Activated CD4-positive, alpha-beta T cell treated with anti-CD3 and anti-CD28 coated beads, Interleukin-2, amount 50 U/mL, for 4 hours (primary cell): Measurements from ENCODE around the gene RPL36.
"Not testable (repeated sequence)": the region's sequence is repeated elsewhere in the genome, so short reads cannot be mapped to it uniquely, and the experiment has no call there.

Experiments used
- DNase-seq, 2 experiments: peaks; one replicate each; pipeline ENCODE4 v3.0.0-alpha.2; 2020

Gene RPL36

DNA sequence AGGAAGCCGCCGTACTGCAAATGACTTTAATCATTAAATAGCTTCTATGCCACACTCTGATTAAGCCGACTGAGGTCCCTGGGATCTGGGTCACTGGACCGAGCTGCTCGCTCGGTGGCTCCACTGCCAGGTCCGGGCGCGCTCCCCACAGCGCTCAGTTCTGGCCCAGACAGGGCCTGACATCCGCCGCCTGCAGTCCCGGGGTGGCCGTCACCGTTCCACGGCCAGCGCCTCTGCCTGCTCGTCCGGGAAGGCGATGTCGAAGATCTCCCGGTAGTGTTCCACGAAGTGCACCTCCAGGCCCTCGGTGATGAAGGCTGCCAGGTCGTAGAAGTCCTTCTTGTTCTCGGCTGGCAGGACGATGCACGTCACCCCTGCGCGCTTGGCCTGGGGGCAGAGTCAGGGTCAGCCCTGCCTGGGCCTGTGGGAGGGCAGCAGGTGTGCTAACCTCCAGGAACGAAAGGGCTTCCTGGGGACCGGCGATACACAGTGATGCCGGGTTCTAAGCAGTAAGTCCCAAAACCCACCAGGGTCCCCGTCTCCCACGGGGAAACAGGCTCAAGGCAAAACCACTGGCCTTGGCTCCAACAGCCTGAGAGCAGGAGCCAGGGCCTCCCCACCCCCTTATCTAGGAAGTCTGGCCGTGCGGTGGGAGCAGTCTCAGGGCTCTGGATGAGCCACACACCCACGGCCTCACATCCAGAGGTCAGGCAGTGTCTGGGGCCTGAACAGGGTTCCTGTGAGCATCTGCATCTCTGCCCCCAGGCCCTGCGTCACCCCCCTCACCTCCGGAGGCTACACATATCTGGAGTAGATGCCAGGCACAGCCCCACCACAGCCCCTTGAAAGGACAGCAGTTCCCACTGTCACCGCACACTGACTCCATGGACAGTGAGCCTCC lies 2.0 kb downstream of the RPL36 start:
- no peak for DNase-seq

DNA sequence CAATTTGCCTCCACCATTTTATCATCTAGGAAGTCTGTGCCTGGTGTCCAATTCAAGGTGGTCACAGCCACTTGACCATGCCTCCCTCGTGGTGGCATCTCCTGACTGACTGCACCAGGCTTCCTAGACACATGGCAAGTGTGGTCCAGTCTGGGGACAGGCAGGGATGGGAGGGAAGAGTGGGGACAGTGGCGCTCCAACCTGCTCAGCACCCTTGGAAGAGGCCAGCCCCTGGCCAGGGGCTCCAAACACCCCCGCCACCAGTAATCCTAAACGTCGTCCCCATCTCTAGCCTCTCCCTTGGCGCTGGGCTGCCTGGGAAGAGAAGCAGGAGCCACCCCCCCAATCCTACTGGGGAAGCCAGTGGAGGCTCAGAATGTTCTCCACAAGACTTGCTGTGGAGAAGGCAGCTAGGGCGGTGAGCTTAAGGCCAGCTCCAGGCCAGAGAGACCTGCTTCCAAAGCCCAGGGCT lies 2.7 kb downstream of the RPL36 start:
- no peak for DNase-seq

DNA sequence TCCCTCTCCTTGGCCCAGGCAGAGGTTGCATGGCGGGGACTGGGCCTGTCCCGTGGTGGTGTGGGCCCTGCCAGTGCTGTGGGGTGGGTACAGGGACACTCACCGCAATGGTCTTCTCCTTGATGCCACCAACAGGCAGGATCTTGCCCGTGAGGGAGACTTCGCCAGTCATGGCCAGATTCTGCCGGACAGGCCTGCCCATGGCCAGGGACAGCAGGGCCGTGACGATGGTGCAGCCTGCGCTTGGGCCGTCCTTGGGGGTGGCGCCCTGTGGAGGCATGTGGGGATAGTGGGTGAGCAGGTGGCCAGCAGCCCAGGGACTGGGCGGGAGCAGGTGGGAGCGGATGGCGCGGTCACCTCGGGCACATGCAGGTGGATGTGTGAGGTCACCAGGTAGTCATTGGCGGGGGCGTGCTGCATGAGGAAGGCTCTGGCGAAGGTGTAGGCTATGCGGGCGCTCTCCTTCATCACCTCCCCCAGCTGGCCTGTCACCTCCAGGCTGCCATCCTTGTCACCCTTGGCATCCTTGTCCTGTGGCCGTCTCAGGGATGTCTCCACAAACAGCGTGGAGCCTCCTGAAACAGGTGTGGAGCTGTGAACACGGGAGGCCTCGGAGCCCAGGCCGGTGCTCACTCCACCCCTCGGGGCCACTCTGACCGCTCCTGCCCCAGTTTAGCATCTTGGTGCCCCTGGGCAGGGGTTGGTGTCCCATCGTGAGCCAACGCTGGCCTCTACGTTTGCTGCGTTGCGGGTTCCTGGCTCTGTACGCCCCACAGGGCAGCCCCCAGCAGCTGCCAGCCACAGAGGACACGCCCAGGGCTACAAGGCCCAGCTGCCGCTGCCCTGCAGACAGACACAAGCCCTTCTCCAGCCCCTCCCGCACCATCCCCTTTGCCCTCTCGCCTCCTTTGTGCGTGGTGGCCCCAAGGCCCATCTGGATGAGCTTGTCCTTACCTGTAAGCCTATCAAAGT lies 3.4 kb downstream of the RPL36 start:
- DNase-seq: no peak

DNA sequence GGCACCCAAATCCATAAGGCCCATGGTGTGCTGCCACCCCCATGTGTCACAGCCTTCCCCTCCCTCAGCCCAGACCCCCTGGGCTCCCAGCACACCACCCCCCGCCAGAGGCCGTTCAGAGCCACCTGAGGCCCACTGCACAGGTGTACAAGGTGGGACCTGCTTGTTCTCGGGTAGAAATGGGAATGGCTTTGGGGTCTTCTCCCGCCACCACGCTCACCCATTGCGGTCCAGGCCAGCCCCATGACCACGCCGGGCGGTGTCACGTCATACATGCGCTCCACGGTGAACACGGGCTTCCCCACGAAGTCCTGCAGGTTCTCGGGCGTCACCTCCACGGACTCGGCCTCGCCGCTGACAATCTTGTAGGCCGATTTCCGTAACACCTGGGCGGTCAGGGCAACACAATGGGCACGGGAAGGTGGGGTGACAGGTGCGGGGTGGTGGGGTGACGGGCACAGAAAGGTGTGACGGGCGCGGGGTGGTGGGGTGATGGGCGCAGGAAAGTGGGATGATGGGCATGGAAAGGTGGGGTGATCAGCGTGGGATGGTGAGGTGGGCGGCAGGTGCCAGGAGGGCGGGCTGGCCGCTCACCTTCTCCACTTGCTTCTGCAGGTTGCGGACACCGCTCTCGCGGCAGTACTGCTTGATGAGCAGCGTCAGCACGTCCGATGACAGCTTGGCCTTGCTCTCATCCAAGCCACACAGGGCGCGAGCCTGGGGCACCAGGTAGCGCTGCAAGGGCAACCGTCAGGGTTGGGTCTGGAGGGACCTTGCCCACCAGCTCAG lies 4.3 kb downstream of the RPL36 start:
- DNase-seq: no peak

DNA sequence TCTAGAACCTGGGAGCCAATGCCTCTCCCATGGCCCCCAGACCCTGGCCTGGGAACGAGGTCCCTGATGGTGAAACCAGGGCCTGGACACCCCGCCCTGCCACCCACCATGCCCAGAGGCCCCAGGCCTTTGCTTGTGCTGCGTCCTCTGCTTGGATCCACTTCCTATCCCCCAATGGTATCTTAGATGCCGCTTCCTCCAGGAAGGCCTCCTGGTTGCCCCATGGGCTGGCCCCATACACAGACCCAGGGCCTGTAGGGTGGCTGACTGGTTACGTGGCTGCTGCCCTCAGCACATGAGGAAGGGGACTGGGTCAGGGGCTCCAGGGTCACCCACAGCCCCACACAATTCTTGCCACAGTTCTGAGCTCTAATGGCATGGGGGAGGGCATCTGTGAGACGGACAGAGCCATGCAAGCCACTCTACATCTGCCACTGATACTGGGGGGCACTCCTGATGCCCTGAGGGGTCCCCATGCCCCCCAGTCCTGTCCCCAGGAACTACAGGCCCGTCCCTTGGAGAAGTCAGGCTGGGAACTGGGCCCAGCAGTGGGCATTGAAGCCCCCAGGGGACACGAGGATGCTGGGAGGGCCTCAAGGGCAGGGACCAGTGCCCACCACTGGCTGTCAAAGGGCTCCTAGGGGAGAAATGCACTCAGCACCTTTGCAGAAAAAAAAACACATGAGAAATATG lies 5.0 kb downstream of the RPL36 start:
- DNase-seq: no peak

DNA sequence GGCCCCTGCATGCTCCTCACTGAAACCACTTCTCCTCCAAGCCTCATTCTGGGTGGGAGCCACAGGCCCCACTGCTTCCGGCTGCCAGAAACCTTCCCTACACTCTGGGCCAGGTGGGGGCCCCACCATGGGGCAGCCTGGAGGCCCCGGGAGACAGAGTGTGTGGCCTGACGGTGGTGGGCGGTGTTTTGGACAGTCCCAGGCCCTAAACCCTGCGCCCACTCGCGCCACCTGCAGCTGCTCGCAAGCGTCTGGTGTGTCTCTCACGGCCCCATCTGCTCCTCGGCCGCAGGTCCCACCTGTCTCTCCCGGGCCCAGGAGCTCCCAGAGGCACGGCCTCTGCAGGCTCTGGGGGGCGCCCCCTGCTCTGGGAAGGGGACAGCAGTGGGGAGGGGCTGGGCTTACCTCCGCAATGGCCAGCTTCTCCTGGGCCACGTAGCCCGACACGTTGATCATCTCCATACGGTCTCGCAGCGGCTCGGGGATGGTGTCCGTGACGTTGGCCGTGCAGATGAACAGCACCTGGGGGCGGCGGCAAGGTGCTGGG lies 5.6 kb downstream of the RPL36 start:
- DNase-seq: no peak

DNA sequence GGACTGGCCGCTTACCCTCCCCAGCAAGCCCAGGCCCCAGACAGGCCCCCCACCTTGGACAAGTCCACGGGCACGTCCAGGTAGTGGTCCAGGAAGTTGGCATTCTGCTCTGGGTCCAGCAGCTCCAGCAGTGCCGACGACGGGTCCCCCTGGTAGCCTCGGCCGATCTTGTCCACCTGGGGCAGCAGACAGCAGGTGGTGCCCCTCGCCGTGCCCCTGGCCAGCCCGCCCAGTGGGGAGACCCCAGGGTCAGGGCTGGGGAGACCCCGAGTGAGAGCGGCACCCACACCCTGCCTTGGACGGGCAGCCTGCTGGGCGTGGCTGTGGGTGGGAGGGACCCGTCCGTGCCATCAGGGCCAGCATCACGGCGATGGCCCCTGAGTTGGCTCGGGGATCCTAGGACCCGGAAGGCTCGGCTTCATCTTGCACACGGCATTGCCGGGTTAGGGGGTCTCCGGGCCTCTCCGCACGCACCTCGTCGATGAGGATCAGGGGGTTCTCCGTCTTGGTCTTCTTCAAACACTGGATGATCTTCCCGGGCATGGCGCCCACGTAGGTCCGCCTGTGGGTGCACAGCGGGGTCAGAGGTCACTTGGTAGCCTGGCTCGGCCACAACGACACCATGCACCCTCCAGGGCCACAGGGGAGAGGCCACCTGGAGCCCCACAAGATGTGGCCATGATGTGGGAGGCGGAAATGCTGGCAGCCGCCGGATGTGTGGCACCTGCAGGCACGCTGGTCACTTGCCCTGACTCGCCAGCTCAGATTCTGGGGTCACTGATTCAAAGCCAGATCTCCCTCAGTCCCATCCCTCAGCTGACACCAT lies 6.3 kb downstream of the RPL36 start:
- no peak for DNase-seq

DNA sequence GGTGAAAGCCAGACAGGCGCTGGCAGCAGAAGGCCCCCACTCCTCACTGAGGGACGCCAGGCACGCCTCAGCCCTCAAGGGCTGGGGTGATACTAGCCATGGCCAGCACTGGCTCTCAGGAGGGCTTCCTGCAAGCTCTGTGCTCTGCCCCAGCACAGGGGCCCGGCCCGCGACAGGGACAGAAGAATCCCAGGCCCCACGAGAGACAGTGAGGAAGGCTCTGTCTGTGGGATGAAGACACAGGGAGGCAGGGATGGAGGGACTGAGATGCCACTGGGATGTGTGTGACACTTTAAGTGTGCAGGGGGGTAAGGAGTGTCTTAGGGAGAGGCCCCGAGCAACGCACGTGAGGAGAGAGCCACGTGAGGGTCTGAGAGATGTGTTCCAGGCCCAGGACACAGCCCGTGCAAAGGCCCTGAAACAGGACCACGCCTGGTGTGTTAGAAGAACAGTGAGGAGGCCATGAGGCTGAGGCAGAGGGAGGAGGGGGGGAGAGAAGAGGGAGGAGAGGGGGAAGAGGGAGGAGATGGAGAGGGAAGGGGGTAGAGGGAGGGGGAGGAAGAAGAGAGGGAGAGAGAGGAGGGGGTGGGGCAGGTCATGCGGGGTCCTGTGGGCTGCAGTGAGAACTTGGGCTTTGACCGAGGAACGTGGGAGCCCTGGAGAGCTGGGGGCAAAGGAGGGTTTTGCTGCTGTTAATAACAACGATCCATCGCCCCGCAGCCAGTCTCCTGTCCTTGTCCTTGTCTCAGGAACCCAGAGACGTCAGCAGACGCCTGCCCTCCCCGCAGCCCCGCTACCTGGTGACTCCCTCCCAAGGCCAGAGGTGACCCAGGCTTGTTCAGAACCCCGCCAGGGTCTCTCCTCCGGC lies 7.2 kb downstream of the RPL36 start:
- no peak for DNase-seq

DNA sequence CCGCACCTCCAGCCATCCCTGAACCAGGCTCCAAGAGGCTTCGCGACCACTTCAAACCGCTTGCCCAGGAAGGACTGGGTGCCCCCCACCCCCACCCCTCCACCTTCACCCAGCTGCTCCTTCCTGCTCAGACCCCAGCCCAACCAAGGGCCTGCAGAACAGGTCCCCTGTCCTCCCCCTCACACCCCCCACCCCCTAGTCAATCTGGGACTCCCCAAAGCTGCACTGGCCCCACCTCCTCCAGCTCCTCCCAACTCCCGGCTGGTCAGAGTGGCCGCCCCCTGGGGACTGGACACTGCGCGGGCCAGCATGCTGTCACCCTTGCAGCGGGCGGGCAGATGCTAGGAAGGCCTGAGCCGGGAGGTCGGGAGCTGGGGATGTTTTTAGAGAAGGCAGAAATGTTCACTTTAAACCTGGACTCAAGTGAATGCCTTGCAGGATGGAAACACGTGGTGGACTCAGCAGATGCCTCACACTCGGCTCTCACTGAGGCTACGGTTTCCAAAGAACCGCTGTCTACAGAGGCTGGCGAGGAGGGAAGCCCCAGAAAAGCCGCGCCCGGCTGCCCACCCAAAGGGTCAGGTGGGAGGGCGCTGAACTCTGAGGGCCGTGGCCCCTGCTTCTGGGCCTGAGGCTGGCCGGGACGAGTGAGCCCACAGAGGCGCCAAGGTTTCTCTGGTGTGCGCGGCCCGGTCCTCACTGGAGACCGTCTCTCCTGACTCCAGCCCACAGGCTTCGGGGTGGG lies 8.0 kb downstream of the RPL36 start:
- DNase-seq: no peak

DNA sequence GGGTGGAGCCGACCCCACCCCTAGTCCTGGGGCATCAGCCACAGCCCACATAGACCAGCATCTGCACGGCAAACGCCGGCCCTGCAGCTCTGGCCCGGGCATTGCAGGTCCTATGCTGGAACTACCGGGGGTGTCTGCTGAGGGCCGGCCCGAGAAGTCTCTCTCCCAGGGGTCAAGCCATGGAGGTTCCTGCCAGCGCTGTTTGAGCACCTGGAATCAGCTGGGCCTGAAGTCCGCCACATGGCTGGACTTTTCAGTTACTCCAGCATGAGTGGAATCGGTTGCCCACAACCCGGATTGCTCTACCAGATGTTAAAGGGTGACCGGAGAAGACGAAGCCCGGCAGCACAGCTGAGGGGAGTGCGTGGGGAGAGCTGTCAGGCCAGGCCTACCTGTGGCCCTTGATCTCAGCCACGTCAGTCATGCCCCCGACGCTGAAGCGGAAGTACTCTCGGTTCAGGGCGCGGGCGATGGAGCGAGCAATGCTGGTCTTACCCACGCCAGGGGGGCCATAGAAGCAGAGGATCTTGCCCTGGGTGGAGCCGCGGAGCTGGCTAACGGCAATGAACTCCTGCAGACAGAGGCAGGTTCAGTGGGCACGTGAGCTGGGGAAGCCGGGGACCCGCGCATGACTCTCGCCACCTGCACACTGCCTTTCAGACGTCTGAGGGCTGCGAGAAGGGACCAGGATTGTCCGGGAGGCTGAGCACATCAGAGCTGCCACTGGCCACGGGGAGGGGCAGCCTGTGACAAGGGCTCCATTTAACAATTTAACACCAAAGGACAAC lies 8.7 kb downstream of the RPL36 start:
- no peak for DNase-seq

DNA sequence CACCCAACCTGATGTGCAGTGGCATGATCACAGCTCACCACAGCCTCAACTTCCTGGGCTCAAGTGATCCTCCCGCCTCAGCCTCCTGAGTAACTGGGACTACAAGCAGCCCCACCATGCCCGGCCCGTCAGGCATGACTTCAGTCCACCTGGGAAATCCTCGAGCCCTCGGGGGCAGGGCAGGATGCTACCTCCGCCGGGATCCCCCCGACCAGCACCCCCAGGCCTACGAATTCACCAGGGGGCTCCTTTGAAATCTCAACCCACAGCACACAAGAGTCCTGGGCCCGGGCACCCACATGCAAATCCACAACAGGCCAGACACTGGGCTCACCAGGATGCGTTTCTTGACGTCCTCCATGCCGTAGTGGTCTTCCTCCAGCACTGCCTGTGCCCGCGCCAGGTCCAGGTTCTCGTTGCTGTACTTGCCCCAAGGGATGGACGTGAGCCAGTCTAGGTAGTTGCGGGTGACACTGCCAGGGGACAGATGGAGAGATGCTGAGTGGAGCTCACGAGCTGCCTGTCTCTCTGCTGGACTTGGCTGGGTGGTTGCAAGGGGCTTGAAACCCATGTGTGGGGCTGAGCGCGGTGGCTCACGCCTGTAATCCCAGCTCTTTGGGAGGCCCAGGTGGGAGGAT lies 10.5 kb downstream of the RPL36 start:
- DNase-seq: no peak

DNA sequence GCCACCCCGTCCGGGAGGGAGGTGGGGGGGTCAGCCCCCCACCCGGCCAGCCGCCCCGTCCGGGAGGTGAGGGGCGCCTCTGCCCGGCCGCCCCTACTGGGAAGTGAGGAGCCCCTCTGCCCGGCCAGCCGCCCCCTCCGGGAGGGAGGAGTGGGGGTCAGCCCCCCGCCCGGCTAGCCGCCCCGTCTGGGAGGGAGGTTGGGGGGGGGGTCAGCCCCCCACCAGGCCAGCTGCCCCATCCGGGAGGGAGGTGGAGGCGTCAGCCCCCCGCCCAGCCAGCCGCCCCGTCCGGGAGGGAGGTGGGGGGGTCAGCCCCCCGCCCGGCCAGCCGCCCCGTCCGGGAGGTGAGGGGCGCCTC lies 11.9 kb downstream of the RPL36 start:
- DNase-seq: not testable (repeated sequence)

DNA sequence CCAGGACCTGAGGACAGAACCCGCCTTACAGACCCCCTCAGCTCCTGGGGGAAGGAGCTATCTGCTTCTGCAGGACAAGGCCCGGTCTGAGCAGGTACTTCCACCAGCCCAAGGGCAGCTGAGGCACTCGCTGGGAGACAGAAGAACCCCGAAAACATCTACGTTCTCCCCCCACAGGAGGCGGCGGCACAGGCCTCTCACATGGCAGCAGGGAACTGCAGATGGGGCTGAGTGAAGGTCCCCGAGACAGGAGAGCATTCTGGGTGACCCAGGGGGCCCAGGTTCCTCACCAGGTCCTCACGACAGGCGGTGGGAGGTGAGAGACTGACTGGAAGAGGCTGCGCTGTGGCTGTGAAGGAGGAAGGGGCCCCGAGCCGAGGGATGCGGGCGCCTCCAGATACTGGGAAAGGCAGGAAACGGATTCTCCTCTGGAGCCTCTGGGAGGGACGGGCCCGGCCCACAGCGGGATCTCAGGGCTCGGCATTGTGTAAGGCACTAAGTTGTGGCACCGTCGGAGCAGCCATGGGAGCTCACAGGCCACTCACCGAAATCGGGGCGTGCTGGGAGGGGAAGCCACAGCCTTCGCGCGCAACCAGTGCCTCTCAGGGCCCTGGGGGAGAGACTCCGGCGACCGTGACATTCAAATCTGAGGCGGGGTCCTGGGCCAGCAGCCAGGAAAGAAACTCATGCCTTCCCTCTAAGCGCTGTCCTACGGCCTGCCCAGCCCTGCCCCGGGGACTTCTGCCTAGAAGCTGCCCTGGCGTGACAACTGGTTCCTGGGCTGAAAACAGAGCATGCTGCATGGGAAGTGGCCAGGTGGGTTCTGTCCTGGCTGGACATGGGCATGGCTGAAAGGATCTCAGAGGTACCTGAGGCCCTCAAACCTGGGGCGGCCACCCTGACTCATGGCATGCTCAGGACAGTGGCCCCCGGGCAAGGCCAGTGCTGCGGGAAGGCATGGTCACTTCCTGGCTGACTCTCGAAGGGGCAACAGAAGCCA lies 14.0 kb downstream of the RPL36 start:
- DNase-seq: no peak

DNA sequence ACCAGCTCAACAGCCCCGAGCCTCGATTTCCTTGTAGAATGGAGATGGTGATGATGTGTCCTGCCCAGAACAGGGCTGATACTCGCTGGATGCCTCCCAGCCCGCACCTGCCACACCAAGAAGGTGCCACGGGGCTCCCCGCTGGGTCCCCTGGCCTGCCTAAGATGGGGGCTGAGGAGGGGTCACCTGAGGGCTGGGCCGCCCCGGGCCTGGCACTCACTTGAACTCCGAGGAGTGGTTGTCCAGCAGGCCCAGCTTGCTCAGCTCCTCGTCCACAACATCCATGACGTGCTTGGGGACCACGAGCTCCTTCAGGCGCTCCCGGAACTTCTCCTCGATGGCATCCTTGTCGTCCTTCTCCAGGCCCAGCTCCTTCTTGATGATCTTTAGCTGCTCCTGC lies 15.5 kb downstream of the RPL36 start:
- no peak for DNase-seq

DNA sequence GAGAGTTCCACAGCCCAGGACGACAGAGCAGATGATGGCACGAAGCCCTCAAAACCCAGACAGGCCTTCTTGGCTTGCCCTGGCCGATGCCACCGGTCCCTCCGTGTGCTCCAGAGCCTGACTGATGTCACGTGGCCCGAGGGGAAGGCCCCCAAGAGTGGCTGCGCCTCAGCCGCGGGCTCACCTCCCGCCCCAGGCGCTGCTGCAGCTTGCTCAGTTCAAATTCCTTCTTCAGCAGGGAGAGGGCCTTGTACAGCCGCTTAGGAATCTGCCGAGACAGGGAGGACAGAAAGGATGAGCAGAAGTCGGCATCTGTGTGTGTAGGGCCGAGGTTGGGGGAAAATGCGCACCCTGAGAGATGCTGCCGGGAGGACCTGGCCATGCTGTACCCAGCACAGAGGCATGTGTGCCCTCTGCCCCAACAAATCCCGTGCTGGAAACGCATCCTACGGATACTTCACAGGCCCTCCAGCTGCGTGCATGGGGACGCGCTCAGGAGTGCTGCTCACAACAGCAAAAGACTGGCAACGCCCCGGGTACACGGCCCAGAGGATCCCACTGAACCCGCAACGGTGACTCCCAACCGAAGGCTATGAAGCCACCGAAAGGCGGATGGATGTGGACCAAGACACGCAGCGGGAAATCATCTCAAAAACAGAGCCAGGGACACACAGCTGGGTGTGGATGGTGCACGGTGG lies 16.9 kb downstream of the RPL36 start:
- no peak for DNase-seq
